NCI-H82 treated with DMSO at 0.1 percent for 48 hours (cell line): ENCODE data around the gene IGFLR1.
A peak's percentile ranks its signal among the peaks of the same experiment; 100 is the strongest.

ENCODE experiments used
- DNase-seq: peaks from one replicate; lab custom pipeline; 2025; ENCODE audit not compliant: unreplicated experiment; lab: John Stamatoyannopoulos, UW

The IGFLR1 gene

DNA sequence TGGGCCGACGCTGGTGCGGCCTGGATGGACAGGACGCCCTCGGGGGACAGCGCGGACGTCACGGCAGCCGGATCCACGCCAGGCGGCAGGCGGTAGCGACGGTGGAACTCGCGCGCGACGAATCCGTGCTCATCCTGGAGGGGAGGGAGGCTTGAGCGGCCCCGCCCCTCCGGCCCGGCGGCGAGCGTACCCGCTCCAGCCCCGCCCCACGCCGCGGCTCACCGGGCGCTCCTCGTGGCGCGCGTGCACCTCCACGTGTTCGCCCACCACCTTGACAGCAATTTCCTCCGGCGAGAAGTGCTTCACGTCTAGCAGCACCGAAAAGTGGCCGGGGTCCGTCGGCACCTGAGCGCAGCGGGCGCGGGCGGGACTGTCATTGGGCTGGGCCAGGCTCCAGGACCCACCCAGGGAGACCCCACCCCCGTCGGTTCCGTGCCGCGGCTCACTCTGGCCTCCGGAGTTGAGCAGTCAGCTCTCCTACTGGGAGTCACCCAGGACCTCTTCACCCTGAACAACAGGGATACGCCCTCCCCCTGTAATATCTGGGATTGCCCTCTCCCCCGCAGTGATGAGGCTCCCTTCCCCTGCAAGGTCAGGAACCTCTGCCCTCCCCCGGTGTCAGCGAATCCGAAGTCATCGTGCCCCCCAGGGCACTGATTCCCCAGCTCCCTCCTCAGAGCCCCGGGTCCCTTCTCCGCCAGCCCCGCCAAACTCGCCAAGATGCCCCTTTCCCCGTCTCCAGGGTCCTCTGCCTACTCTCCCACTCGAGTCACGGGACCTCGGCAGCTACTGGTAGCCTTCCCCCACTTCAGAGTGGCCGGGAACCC is 13.5 kb upstream of the IGFLR1 start:
- DNase-seq = no peak

DNA sequence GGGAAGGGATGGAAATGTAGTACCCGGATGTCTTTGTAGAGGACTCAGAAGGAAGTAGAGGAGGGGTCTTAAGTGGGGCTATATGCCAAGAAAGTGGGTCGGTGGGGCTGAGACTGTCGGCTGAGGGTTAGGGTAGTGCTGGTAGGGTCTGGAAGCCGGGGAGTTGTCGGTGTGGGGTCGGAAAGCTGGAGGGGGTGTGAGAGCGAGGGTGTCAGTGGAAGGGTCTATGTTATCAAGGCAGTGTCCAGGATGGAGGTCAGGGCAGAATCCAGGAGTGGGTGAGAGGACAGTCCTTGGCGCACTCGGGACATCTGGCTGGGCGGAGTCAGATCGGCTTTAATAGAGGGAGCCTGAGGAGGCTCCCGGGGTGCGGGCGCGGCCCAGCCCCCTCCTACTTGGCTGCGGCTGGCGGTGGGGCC is 12.9 kb upstream of the IGFLR1 start:
- peak; percentile 65 for DNase-seq

DNA sequence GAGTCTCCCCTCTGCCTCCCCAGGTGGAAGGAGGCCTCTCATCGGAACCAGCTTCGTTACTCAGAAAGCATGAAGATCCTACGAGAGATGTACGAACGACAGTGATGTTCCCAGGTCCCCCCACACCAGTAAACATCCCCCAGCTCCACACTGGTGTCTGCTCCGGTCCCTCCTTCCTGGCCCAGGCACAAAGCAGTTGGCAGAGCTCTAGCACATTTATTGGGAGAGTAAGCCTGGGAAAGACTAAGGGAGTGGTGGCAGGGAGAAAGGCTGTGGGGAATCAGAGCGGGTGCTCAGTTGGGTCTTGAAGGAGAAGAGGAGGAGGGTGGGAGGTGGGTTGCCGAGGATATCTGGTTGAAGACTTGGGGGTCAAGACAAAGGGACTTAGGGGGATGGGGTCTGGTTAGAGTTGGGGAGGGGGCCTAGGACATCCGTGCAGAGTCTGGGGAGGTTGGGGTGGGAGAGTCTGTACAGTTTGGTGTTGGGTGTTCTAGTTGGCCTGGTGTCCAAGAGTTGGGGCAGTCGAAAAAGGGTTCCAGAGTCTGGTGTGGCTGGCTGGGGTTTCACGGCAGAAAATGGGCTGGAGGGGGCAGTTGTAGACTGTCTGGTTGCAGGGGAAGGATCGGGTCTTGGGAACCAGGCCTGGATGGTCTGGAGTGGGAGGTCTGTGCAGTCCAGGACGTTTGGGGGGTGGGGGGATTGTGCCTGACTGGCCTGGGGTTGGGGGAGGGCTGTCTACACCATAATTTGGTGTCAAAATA is 12.3 kb upstream of the IGFLR1 start:
- no peak for DNase-seq

DNA sequence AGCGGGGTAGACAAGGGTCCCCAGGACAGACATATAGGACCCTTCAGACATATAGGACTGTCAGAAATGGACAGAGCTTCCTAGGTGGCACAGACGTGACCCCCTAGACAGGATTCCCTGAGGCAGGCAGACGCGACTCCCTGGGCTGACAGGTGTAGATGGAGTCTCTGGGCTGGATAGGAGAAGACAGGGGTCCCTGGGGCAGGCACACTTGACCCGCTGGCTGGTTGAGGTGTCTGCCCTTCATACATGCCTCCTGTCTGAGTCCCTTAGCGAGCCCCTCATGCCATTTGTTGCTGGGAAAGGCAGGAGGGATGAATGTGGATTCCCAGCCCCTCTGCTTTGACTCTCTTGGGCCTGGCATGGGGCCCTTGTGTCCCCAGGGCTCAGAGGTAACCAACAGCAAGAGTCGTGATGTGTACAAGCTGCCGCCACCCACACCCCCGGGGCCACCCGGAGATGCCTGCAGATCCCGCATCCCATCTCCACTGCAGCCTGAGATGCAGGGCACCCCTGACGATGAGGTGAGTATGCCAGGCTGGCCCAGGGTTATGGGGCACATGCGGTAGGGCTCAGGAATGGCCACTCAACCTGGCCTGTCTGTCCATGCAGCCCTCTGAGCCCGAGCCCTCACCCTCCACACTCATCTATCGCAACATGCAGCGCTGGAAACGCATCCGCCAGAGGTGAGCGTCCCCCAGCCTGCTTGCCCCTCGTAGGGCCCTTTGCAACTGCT is 11.6 kb upstream of the IGFLR1 start:
- DNase-seq = no peak

DNA sequence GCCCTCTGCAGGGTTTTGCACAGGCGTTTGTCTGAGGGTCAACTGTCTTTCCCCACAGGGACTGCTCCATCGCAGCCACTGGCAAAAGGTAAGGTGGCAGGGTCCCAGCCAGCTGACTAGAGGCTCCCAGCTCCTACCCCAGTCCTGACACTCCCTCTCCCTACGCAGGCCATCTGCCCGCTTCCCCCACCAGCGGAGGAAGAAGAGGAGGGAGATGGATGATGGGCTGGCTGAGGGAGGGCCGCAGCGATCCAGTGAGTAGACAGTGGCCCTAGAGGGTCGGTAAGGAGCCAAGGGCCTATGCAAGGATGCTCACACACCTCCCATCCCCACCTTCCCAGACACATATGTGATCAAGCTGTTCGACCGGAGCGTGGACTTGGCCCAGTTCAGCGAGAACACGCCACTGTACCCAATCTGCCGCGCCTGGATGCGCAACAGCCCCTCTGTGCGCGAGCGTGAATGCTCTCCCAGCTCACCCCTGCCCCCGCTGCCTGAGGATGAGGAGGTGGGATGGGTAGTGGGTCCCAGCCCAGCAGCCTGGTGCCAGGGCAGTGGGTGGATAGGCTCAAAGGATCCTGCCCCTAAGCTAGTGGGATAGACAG is 10.6 kb upstream of the IGFLR1 start:
- DNase-seq = no peak

DNA sequence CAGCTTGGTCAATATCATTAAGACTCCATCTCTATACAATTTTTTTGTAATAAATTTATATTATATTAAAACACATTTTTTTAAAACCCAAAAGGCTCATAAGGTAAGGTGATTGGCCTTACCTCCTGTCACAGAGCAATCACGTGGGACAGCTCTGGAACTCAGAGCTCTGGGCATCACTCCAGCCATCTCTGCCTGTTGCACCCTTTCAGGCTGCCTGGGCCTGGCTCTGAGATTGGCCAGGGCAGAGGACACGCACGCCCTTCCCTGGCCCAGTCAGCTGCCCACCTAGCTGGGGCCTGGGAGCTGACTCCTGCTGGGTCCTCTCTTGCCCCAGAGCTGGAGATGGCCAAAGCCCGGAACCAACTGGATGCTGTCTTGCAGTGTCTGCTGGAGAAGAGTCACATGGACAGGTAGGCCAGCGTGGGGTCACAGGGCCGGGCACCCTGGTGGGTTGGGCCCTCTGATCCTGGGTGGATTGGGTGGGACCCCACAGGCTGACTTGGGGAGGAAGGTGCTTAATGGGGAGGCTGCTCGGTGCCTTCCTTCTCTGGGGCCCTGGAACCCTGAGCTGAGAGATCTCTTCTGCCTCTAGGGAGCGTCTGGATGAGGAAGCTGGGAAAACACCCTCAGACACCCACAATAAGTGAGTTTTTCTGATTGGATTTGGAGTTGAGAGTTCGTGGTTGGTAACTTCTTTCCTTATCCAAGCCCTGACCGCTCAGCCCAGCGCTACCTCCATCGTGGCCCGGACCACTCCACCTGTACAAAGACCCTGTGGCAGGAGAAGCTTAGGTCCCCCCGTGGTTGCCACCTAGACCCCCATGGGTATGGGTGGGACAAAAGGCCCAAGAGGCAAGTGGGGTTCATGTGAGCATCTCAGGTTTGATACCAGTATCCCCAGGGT is 9.8 kb upstream of the IGFLR1 start:
- DNase-seq = no peak

DNA sequence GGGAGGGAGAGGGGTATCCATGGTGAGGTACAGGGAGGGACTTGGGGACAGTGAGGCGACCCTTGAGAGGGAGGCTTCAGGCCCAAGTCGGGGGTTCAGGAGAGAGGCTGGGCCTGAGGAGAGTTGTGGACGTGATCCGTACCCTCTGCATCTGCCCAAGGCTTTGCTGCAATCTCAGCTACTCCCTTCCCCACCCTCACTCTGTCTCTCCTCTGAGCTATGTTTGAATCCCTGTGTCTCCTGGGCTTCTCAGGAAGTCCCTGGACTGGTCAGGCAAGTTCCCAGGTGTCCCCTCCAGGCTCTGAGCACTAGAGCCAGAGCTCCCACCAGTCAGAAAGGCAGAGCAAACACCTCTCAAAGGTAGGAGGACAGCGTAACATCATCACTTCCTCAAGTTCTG is 7.9 kb upstream of the IGFLR1 start:
- DNase-seq = no peak

DNA sequence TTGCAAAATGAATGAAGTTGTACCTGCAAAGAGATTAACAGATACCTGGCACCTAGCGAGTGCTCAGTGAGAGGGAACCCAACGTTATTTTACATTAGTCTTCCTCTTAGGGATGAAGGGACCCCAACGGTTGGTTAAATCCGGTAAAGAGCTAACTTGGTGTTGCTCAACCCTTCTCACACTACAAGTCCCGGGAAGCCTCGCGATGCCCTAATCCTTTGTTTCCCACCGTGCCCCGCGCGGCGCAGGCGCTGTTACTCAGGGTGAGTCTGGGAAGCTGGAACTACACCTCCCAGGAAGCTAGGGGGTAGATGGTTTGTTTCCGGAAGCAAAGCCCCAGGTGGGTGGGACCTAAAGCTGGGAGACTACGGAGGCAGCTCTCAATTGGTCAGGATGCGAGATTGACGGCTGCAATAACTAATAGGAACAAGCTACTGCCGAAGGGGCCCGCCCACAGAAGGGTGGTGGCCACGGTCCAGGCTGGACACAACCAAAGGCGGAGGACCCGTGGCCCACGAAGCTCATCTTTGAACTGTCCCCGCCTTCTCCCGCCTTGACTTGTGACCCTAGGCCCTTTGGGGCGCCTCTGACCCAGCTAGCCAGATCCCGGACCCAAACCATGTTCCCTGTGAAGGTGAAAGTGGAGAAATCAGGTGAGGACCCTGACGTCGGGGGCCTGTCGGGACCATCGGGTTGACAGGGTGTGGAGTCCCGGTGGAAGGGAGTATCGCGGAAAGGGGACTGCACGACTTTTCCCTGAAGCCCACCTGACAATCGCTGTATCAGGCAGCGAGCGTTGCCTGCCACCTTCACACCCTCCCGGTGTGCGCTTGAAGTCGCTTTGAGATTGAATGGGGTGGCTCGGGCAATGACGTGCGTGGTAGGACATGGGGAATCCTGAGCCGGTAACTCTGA is 6.1 kb upstream of the IGFLR1 start, which contains the start of gene LIN37:
LIN37 (plus strand) TSS at position 471 of the 915 bp plus-strand sequence; CDS start at position 620, 149 bp downstream.
- DNase-seq = peak; percentile 96

DNA sequence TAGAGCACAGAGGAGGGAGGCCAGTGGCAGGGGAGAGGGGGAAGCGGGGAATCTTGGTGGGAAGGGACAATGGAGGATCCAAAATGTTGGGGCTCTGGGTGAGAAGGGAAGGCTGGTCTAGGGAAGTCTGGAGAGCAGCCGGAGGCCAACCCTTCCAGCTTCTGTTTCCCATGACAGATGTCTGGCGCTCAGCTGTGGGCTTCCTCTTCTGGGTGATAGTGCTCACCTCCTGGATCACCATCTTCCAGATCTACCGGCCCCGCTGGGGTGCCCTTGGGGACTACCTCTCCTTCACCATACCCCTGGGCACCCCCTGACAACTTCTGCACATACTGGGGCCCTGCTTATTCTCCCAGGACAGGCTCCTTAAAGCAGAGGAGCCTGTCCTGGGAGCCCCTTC is 4.3 kb upstream of the IGFLR1 start:
- DNase-seq = no peak

DNA sequence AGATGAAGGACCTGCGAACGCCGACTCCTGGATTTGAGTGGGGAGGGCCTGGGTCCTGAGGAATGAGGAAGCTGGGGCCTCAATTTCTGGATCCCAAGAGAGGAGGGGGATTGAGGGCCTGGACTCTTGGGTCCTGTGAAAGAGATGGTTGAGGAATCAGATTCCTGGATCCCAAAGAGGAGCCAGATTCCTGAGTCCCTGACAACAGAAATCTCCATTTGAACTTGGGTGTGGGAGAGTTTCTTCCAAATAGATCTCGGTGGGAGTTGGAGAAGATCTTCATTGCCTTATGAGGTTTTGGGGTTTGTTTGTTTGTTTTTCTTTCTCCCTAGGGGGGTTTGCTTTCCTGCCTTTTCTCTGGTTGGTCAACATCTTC is 3.8 kb upstream of the IGFLR1 start:
- DNase-seq = no peak

DNA sequence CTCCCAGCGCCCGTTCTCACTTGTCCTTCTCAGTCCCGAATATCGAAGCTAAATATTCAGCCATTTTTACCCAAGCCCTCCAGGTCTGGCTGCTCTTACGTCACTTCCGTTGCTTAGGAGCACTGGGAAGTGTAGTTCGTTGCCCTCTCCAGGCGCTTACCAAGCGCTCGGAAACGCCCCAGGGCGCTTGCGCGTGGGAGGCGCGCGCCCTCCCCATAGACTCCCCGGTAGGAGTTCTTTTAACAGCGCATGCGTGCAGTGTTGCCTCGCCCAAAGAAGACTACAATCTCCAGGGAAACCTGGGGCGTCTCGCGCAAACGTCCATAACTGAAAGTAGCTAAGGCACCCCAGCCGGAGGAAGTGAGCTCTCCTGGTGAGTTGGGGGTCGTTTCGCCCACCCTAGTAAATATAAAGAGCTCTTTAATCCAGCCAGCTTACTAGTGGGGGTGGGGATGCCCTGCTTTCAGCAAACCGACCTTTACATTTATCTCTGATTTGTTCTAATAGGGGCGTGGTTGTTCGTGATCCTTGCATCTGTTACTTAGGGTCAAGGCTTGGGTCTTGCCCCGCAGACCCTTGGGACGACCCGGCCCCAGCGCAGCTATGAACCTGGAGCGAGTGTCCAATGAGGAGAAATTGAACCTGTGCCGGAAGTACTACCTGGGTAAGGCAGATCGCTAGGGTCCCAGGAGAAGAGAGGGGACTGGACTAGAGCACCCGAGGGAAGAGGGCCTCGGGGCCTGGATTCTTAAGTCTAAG is 3.3 kb upstream of the IGFLR1 start, which contains the start of the genes PSENEN and U2AF1L4:
PSENEN (plus strand) TSS at position 324 of the 759 bp plus-strand sequence; CDS start at position 604, 280 bp downstream.
U2AF1L4 (minus strand) TSS at position 91 of the 759 bp plus-strand sequence; CDS start at position 64, 27 bp downstream.
- peak; percentile 95 for DNase-seq

DNA sequence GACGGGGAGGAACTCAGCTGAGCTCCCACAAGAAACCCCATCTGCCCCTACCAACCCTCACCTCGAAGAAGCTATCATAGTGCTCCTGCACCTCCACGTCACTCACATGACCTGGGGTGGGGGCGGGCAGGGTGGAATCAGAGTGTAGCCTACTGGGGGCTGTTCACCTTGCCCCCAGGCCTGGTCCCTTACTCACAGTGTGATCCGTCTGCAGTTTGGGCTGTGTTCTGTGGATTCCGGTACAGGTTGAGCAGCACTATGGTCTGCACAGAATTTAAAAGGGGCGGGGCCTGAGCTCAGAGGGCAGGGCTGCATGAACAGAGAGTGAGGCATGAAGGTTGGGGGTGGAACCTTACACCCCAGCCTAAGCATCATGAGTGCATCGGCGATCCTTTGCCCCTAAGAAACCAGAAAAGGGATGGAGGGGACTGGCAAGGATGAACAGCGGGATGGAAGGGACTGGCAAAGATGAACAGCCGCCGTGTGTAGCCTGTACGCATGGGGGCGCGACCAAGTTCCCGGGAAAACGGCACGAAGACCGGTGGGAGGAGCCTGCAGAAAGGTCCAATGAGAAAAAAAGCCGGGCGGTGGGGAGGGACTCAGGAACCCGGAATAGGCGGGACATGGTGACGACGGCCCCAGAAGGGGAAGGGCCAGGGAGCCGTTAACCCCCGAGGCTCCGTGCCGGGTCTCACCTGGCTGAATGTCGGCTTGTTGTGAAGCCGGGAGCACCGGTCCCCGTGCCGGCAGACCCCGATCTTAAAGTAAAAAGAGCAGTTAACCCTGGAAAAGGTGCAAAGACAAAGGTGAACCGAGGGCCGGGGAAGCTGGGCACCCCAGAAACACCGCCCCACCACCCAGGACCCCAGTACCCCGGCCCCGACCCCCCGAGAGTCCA is 2.4 kb upstream of the IGFLR1 start:
- DNase-seq = peak; percentile 91

DNA sequence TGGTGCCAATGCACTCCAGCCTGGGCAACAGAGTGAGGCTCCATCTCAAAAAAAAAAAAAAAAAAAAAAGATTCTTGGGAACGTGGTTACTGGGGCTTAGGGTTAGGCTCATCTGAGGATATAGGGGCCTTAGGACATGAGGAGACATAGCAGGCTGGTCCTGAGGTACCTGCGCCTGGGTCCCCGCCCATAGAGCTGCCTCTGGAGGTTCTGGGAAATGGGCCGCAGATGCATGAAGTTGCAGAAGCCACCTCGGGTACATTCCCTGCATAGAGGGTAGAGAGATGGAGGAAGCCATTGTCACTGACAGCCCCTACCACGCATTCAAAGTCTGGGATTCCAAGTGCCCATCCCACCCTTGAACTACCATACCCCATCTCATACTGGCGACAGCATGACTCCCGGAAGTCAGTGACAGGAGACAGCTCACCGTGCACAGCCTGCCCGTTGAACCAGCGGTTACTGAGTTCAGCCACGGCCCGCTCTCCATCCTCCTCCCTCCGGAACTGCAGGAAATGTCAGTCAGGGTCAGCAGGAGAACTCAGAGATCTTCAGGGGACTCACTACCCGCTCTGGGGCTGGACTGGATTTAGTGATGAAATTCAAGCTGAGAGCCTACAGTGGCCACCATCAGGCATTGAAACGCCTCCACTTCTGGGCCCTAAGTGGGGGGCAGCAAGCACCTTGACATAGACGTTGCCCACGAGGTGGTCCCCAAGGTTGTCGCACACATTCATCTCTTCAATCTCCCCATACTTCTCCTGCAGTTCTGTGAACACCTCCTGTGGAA is 1.6 kb upstream of the IGFLR1 start:
- DNase-seq = no peak

DNA sequence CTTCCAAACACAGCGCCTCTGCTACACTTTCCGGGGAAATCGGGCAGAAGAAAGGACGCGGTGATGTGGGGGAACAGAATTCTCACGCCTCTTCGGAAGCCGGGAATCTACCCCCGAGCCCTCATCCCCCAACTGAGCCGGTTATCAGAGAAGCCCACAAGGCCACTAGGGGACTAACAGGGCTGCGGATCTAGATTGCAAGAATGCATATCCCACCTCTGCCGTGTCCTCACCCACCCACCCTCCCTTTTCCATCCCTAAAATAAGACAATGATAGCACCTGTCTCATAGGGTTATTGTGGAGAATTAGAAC is 1.1 kb downstream of the IGFLR1 start:
- DNase-seq = peak; percentile 29

DNA sequence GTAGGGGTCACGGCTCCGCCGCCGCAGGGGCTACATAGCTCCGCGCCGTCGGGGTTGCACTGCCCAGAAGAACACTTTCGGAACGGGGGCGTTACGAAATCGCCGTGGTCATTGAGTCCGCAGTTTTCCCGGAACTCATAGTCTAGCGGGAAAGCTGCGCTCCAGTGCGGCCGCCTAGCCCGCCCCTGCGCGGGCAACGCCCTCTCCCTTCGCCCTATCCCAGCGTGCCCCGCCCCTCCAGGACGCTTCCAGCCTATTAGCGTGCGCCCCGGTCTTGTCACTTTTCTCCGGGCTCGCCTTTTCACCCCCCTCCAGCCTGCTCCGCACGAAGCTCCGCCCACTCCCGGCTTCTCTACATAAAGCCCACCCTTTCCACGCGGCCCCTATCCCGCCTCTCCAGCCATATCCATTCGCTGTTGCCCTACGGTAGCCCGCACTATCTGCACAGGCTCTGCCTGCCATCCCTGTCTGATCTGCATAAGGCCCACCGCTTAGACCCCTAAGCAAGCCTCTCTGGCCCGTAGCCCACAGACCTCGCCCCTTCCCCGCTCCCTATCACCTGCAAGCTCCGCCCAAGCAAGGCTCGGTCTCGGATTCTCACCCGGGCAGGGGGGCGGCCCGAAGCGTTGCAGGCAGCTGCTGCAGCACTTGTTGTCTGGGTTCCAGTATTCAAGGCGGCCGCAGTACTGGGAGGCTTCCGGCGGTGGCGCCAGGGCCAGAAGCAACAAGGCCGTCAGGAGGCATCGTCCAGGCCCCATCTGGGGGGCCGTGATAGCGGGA is 1.6 kb downstream of the IGFLR1 start:
- DNase-seq = peak; percentile 98

DNA sequence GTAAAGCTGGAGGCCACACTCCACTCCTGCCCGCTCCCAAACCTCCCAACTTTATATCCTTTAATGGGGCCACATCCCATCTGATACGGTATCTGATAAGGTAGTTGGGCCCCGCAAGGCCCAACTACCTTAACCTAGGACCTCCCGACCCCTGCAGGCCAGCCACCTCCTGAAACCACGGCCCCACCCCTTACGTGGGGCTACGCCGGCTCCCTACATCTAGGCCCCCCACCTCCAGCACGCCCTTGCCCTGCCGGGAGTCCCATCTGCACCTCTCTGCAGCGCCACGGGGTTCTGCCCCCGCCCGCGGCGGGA is 2.2 kb downstream of the IGFLR1 start:
- DNase-seq = no peak
